ENCODE data around the gene TCAP. TPM values are rescaled to one million over a fixed set of nuclear protein-coding genes. Genes with fewer than 3 reads are reported as not detected.

Gene TCAP
- total RNA-seq, 1 experiment from 2014 or later = 2.1 TPM

DNA sequence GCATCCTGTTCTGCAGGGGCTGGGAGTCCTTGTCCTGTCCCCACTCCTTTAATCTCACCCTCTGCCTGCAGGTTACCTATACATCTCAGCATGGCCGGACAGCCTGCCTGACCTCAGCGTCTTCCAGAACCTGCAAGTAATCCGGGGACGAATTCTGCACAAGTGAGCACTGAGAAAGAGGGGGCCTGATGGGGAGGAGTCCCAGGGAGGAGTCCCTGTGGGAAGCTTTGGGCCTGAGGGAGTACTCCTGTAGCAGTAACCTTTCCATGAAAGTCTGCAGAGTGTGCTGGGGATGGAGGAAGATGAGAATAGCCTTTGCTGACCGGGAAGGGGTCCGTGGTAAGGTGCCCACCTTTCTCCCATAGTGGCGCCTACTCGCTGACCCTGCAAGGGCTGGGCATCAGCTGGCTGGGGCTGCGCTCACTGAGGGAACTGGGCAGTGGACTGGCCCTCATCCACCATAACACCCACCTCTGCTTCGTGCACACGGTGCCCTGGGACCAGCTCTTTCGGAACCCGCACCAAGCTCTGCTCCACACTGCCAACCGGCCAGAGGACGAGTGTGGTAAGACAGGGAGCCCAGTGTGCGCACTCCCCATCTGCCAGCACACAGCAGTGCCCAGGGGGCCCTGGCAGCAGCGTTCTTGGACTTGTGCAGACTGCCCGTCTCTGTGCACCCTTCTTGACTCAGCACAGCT lies 50.4 kb downstream of the TCAP start:
- peak; percentile 31 for DNase-seq
- Histone ChIP-seq H4K91ac (ENCODE audit: insufficient read length, low read depth, low read length) (no peak overlapping the region), H3K23ac (ENCODE audit: insufficient read length, low read depth, low read length) (no peak overlapping the region), H3K79me2 (ENCODE audit: insufficient read depth, low read length) (no peaks in the 10 kb centered on the region), H3K4me1 (ENCODE audit: insufficient read depth, low read length) (no peaks in the 10 kb centered on the region), H4K5ac (ENCODE audit: insufficient read length, low read depth, low read length) (no peak overlapping the region), H2BK120ac (ENCODE audit: low read depth, low read length, poor library complexity, severe bottlenecking) (no peak overlapping the region), H2AK5ac (ENCODE audit: insufficient read length, low read length) (no peak overlapping the region), H2BK5ac (ENCODE audit: insufficient read length, low read length) (no peak overlapping the region), H3K56ac (ENCODE audit: insufficient read length, low read depth, low read length) (no peak overlapping the region), H2BK20ac (ENCODE audit: low read depth, low read length, poor library complexity, severe bottlenecking) (no peak overlapping the region), H3K27me3 (ENCODE audit: insufficient read depth, low read length) (no peaks in the 10 kb centered on the region), H4K8ac (replicated peaks; ENCODE audit: insufficient read length, low read depth, low read length) (no peak overlapping the region), H3K9ac (ENCODE audit: extremely low read depth, insufficient read length, low read length) (no peak overlapping the region), H3K79me1 (ENCODE audit: insufficient read depth, low read depth, low read length, poor library complexity, severe bottlenecking) (no peaks in the 10 kb centered on the region), H3K27ac (ENCODE audit: insufficient read length, low read depth, low read length) (no peak overlapping the region), H3K4ac (ENCODE audit: low read depth, low read length) (no peak overlapping the region), H4K20me1 (ENCODE audit: control insufficient read depth, insufficient read depth, insufficient read length) (no peaks in the 10 kb centered on the region), H2BK15ac (ENCODE audit: low read depth, low read length) (no peak overlapping the region), H3K9me3 (ENCODE audit: control insufficient read depth, low read depth, low read length) (no peaks in the 10 kb centered on the region), H3K23me2 (ENCODE audit: insufficient read length, low read depth, low read length, poor library complexity, severe bottlenecking) (no peaks in the 10 kb centered on the region), H2BK12ac (ENCODE audit: insufficient read length, low read depth, low read length) (no peak overlapping the region), H2AFZ (ENCODE audit: low read length) (no peak overlapping the region), H3K18ac (ENCODE audit: insufficient read length, low read depth, low read length) (no peak overlapping the region), H3K14ac (ENCODE audit: insufficient read depth, low read length) (no peak overlapping the region), H3T11ph (ENCODE audit: low read length) (no peak overlapping the region), H3K4me2 (ENCODE audit: insufficient read depth, insufficient read length, low read length) (no peak overlapping the region)
- Mint-ChIP-seq H3K9me3 (no peaks in the 10 kb centered on the region), H3K27me3 (ENCODE audit: low read depth) (no peaks in the 10 kb centered on the region), H3K4me1 (no peaks in the 10 kb centered on the region), H3K27ac (peak overlapping the region; percentile 53 to 79 (median 55); a peak in 4 of 7 replicates), H3K36me3 (ENCODE audit: insufficient read depth in 1 of 3, low read depth in 3 of 3) (peaks cover 74 to 93% (median 86%) of the 10 kb centered on the region in 3 experiments; a peak in 6 of 7 replicates), H3K4me3 (no peak overlapping the region)
- WGBS (ENCODE audit: extremely low coverage, insufficient read length, low lambda C conversion rate) = no CpG with 5 or more reads among the region's 18 CpGs
- TF ChIP-seq, protein P1, sequence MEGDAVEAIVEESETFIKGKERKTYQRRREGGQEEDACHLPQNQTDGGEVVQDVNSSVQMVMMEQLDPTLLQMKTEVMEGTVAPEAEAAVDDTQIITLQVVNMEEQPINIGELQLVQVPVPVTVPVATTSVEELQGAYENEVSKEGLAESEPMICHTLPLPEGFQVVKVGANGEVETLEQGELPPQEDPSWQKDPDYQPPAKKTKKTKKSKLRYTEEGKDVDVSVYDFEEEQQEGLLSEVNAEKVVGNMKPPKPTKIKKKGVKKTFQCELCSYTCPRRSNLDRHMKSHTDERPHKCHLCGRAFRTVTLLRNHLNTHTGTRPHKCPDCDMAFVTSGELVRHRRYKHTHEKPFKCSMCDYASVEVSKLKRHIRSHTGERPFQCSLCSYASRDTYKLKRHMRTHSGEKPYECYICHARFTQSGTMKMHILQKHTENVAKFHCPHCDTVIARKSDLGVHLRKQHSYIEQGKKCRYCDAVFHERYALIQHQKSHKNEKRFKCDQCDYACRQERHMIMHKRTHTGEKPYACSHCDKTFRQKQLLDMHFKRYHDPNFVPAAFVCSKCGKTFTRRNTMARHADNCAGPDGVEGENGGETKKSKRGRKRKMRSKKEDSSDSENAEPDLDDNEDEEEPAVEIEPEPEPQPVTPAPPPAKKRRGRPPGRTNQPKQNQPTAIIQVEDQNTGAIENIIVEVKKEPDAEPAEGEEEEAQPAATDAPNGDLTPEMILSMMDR (conservative IDR thresholded peaks at IDR 0.05) = no peak

Other genes with a start within 250 kb of the TCAP start
- gene MED1, start 214.1 kb upstream of the TCAP start, total RNA-seq (2021) = 59.2 and 61.3 TPM in 2 replicates
- 87.6 and 87.9 TPM in 2 replicates for gene CDK12, start 203.9 kb upstream of the TCAP start, total RNA-seq (2021)
- not detected in 2 replicates for gene NEUROD2, start 57.4 kb upstream of the TCAP start, total RNA-seq (2021)
- 14.7 and 15.5 TPM in 2 replicates for gene PPP1R1B, start 38.4 kb upstream of the TCAP start, total RNA-seq (2021)
- 48.2 and 51.3 TPM in 2 replicates for gene STARD3, start 28.2 kb upstream of the TCAP start, total RNA-seq (2021)
- 2.1 and 2.3 TPM in 2 replicates for gene PNMT, start 3.1 kb downstream of the TCAP start, total RNA-seq (2021)
- gene PGAP3, start 22.7 kb downstream of the TCAP start, total RNA-seq (2021) = 29.0 and 30.2 TPM in 2 replicates
- 216 and 217 TPM in 2 replicates for gene ERBB2, start 34.7 kb downstream of the TCAP start, total RNA-seq (2021)
- 45.2 and 50.8 TPM in 2 replicates for gene MIEN1, start 65.2 kb downstream of the TCAP start, total RNA-seq (2021)
- 50.6 and 55.0 TPM in 2 replicates for gene GRB7, start 72.6 kb downstream of the TCAP start, total RNA-seq (2021)
- 0.22 and 0.31 TPM in 2 replicates for gene IKZF3, start 199.0 kb downstream of the TCAP start, total RNA-seq (2021)
- gene ZPBP2, start 202.9 kb downstream of the TCAP start, total RNA-seq (2021) = not detected in 2 replicates